Stimulated activated CD4-positive, alpha-beta T cell treated with anti-CD3 and anti-CD28 coated beads, Interleukin-2, amount 100 ng/mL, for 24 hours (primary cell): ENCODE results near the gene REG4.

Experiments used
- DNase-seq, 2 donors: peaks; one replicate each; pipeline ENCODE4 v3.0.0-alpha.2; 2020

REG4 gene

DNA sequence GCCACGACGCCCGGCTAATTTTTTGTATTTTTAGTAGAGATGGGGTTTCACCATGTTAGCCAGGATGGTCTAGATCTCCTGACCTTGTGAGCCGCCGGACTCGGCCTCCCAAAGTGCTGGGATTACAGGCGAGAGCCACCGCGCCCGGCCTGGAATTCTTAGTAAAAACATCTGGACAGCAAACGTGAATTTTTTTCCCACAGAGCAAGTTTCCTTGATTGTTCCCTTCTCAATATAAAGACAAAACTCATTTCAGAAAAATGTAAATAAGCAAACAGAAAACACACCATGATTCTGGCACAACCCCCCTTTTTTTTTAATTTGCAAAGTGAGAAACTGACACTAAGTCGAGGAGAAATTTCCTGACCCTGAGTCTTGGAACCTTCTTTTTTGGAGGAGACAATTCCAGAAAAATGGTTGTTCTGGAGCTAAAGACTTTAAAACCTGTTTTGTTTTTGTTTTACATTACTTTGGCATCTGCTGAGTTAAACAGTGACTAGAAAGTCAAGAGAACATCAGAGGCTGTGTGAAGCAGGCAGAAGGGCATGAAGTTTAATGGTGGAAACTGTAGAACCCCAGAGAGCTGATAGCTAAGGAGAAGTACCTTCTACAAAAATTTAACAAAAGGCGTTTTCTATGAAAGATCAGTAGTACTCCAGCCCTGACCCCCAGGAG is 32.2 kb downstream of the REG4 start:
- DNase-seq: no peak

- no peak for DNase-seq
These were observed 32.9 kb downstream of the REG4 start for GRCh38 chr1:119778359-119778758.

DNA sequence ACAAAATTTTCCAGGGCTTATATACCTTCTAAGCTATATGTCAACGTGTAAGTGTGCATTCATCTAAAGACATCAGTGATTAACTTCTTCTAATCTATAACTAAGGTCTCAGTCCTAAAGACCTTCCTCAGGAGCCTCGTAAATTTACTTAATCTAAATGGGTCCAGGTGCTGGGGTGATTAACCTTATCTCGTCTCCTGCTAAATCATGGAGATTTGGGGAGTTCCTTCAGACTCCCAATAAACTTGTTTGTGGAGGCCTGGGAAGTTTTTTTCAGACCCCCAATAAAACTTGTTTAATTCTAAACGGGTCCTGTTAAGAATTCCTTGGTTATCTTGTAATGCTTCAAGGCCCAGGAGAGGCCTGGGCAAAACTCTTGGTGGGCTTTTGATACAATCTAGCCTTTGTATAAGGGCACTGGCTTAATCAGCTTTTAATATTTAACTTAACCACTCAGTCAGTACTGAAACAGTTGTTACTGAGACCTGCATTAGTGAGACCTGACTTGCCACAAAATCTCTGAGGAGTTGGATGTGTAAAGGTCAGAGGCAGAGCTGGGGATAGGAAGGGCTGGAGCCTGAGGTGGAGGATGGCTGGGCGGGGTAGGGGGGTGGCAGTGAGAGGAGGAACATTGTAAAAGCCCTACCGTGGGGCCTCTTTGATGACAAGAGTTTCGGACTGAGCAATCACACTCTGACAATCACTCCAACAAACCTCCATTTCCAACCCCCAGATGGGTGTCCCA is 36.3 kb downstream of the REG4 start:
- no peak for DNase-seq

DNA sequence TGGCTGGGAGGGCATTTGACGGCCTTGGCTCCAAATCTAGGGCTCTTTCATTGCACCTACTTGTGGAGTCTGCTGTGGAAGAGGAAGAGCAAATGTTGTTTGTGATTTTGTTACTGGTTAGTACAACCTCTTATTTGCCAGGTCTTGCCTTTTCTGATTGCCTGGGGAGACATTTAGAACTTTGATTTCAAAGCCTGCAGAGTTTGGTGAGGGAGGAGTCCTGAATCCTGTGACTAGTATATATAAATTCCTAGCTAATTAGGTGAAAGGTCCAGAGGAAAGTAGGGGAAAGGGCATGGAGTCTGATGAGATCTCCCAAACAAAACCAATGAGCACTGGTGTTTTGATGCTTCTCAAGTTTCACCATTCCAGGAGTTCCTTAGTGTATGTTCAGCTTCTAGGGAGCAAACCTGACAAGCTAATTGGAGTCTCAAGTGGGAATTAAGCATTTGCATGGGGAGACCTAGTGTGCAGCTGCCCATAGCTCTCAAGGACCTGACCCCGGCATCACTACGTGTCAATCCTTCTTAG is 37.5 kb downstream of the REG4 start:
- DNase-seq: no peak

DNA sequence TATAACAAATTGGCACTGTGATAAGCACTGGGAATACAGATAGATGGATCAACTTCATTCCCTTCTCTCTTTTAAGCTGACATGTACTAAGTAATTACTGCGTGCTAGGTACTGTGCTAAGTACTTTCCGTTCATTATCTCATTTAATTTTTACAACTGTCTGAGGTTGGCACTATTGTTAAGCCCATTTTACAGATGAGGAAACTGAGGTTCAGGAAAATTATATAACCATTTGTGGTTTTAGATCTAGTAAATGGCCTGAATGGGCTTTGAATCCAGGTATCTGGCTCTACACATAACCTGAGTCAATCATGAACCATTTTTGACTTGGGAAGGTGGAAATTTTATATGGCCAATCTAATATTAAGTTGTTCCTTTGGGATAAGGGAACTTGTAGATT is 39.0 kb downstream of the REG4 start:
- no peak for DNase-seq

DNA sequence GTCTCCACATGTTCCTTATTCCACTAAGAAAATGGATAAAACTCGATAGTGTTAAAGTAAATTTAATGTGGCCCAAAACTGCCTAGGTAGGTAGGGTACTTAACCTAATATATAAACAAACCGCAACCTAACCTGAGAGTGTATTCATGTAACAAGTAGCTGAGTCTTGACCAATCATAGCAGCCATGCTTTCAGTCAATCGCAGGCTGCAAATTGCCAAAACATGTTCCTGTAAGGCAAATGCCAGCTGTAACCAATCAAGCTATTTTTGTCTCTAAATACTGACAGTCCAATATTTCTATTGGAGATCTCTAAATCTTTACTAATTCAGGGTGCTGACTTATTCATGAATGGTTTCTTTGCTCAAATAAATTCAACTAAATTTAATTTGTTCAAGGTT is 39.5 kb downstream of the REG4 start:
- no peak for DNase-seq

DNA sequence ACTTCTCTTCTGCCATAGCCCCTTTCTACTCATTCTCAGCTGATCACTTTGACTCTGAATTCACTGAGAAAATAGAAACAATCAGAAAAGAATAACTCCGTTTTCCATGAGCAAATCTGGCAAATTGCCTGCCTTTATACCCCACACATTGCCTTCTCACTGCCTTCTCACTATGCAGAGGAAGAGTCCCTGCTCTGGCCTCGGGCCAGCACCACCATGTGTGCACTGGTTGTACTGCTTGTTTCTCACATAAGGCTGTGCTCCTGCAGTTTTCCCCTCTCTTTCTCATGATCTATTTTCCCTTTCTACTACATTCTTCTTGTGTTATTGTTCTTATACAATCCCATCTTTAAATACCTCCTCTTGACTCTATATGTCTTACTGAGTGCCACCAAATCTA is 40.2 kb downstream of the REG4 start:
- no peak for DNase-seq

- no peak for DNase-seq
These were observed 42.5 kb downstream of the REG4 start, which contains the start of gene HMGCS2 for GRCh38 chr1:119768778-119769177. HMGCS2 (minus strand) TSS chr1:119768905; CDS start chr1:119768844, 61 bp downstream.

DNA sequence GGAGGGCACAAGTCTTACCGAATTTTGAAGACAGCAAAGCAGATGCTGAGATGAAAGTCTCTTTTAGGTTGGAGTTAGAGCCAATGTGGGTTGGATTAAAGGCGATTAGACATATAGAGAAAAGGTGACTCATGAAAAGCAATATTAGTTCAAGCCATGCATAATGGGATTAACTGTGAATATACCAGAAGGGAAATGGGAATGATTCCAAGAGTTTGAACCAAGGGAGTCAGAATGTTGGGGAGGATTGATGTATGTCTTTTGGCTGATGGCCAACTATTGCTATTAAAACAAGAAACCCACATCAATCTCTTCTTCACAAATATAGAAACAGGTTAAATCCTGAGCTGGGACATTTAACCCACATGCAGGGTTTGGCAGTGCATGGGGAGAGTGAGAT is 43.8 kb downstream of the REG4 start:
- no peak for DNase-seq

DNA sequence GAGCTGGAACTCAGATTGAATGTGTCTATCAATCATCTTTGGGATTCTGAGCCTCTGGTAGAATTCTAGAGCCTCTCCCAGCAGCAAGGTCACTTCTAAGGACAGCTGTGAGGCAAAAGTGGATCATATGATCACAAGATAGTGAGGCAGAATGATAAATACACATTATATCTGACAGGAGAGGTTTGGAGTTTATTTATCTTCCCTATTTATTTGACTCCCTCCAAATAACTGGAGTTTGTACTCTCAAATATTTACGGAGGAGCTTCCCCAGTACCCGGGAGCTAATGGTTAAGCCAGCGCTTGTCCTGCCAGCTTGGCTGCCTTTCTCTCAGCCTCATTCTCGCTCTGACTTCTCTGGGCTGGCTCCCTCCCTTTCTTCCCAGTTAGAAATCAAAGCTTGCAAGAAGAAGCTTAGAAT is 44.9 kb downstream of the REG4 start:
- no peak for DNase-seq

DNA sequence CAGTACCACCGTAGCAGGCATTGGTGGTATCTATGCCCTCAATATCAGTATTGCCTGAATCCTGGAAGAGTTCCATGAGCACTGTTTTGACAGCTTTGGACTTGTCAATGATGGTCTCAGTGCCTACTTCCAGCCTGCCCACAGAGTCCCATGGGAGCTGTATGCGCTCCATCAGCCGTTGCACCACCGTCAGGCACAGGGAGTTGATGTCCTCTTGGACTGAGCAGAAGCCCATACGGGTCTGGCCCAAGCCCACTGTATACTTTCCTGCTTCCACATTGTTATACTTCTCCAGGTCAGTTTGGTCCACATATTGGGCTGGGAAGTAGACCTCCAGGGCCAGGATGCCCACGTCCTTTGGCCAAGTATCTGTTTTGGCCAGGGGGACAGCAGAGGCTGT is 47.0 kb downstream of the REG4 start:
- no peak for DNase-seq

GRCh38 chr1:119762953-119763352 is 48.3 kb downstream of the REG4 start:
- no peak for DNase-seq

DNA sequence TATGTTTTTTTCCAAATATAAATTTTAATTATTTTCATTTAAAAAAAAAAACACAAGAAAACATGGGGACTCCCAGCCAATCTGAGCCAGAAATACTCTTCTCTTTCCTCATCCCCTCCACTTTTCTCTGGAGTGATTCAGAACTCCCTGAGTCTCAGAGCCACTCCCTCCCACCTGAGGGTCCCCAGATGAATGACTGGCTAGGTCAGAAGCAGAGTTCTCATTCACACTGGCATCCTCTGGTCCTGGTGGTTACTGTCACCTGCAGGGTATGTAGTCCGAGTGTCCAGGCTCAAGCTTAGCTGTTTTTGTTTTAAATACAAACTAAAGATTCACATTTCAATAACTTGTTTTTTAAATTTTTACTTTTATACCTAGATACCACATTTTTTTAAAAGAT is 48.9 kb downstream of the REG4 start:
- DNase-seq: no peak

GRCh38 chr1:119758584-119758983 is 52.7 kb downstream of the REG4 start:
- DNase-seq: no peak

GRCh38 chr1:119752592-119752991 is 58.7 kb downstream of the REG4 start:
- no peak for DNase-seq

GRCh38 chr1:119748040-119748439 is 63.2 kb downstream of the REG4 start:
- DNase-seq: no peak

GRCh38 chr1:119747451-119747850 is 63.8 kb downstream of the REG4 start:
- no peak for DNase-seq

DNA sequence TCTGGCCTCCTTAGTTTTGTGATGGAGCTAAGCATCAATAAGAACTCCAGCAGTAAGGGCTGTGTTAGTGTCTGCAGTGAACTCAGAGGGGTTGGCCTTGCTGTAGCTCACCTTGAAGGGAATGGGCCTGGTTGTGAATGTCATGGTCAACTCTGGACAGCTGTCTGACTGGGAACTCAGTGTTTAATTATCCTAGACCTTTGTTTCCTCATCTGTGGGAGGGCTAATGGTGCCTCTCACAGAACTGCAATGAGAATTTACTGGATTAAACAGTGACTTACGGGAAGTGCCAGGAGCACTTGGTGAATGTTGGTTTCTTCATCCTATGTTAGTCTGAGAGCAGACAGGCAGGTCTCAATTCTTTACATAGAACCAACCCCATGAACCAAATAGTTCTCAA is 66.2 kb downstream of the REG4 start:
- DNase-seq: no peak

- no peak for DNase-seq
These were observed 66.7 kb downstream of the REG4 start for GRCh38 chr1:119744598-119744942.
